Measurements from ENCODE around the gene AGAP1.

The AGAP1 gene

DNA sequence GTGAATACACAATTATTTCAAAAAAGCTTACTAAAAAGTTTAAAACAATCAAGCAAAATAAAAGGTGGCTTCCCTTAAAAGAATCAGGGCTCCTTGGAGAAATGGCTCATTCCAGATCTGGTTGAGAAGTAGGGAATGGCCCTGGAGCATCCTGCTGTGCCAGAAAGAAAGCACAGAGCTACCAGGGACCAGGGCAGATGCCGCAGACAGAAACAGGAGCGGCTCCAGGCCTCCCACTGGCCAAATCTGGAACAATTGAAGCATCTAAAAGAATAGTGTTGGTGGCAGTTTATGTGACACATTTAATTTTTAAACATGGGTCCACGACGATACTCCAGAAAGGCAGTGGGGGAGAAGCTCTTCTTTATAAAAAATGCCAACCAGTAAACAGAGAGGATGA lies 598.9 kb downstream of the AGAP1 start:
- no peak for DNase-seq

DNA sequence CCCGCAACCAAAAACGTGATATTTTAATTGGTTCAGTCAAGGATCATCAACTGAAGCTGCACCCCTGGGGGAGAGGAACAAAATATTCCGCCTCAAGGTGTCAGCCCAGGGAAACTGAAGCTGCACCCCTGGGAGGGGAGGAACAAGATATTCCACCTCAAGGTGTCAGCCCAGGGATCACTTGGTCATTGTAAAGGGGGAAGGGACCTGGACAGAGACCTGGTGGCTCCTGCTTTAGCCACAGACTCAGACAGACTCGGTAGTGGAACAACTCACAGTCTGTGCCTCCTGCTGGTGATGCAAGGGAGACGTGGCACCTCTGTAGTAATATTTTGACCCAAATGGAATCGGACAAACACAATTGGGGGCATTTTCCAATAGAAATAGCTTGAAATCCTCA lies 599.3 kb downstream of the AGAP1 start:
- DNase-seq: no peak

DNA sequence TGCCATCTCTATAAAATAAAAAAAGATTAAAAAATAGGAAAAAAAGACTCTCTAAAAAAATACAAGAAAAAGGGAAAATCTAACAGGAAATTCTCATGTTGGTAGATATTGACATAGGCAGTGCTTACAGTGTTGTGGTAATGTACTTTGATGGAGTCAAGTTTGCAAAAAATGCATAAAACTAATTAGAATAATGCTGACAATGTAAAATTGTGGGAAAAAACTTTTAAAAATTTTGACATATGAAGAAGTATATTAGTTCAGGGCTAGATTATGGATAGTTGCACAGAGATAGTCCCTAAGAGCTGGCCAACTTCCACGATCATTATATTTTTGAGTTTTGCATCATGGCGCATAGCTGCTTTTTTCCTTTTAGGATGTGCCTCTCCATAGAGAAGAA lies 601.7 kb downstream of the AGAP1 start:
- no peak for DNase-seq

GRCh38 chr2:236101311-236101950 lies 607.6 kb downstream of the AGAP1 start:
- no peak for DNase-seq

GRCh38 chr2:236102971-236103370 lies 609.1 kb downstream of the AGAP1 start:
- no peak for DNase-seq

GRCh38 chr2:236103981-236104380 lies 610.1 kb downstream of the AGAP1 start:
- no peak for DNase-seq

DNA sequence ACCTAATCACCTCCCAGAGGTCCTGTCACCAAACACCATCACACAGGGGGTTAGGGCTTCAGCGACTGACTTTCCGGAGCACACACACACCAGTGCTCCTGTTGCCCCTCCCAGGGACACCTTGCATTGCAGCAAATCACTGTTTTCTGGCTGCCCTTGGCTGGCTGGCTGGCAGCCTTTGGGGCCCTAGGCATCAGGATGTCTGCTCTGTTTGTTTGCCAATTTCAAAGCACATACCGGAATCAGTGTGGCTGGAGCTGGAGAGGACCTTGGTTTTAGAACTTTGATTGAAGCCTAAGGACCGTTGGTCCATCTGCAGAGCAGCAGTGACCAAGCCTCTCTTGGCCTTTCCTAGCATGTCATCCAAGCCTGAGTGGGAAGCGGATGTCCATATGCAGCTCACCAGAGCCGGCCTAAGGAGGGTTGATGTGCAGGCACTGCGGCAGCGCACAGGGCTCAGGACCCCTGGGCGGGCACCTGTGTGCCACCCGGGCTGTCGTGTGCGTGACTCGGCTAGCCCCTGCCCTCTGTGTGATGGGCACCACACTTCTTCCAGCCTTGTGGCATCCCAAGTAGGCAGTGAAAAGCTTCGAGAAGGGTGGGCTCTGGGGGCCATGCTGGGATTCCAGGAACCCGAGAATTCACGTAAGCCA lies 612.2 kb downstream of the AGAP1 start:
- DNase-seq: no peak

GRCh38 chr2:236106761-236107160 lies 612.9 kb downstream of the AGAP1 start:
- no peak for DNase-seq

GRCh38 chr2:236107536-236107935 lies 613.7 kb downstream of the AGAP1 start:
- DNase-seq: no peak

DNA sequence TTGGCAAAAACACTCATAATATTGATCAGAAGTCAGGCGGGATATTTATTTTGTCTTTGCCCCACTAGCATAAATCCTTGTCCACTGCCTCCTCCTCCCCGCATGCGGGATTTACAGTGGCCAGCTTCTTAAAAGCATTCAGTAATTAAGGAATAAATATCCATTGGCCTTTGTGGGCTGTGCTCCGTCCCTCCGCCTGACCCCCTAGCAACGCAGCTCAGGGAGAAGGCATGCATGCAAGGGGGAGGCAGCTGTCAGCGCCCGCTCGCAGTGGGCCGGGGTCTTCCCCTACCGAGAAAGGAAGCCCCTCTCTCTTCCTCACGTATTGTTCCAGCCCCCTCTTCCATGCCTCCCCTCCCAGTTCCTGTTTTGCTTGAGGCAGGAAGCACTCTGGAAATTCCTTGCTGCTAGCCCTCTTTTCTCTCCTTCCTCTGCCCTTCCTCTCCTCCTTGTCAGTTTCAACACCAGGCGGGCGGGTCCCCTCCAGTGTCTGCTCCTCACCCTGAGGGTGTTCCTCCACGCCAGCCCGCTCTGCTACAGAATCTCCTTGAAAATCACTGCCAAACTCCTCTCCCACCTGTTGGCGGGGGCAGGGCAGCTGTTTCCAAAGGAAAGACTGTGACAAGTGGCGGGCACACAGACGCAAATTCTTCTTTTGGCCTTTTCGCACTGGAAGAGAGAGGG lies 614.2 kb downstream of the AGAP1 start:
- DNase-seq: no peak

DNA sequence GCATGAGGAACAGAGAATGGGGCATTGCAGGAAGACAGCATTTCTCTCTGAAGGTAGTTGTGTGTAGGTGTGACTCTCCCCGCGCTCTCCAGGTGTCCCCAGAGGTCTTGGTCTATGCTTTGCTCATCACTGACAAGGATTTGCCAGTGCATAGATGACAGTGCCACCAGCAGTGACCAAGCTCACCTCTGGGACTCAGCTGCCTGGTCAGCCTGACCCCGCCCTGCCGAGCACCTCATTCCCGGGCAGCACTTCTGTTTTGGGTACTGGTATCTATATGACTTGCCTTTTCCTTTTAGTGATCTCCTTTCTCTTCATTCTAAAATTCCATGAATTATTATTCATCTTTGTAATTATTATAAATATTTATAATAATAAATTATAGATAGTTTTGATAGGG lies 615.2 kb downstream of the AGAP1 start:
- DNase-seq: no peak

GRCh38 chr2:236109473-236109872 lies 615.6 kb downstream of the AGAP1 start:
- no peak for DNase-seq

- DNase-seq: no peak
These were observed 618.6 kb downstream of the AGAP1 start for GRCh38 chr2:236112466-236112865.

DNA sequence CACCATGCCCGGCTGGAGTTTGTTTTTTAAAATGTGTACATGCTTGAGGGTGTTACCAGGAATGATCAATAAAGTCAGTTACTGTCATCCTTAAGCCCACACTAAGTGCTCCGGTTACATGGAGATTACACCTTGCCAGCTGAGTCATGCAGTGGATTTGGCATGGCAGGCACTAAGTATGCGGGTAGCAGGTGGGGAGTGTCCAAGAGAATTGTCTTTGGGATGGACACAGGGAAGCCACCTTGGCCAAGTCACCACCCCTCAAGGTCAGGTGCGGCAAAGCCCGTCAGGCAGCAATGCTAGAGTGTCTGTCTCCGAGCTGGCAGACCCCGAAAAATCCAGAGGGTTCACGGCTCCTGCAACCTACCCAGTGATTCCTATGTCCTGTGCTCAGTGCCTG lies 619.6 kb downstream of the AGAP1 start:
- no peak for DNase-seq

DNA sequence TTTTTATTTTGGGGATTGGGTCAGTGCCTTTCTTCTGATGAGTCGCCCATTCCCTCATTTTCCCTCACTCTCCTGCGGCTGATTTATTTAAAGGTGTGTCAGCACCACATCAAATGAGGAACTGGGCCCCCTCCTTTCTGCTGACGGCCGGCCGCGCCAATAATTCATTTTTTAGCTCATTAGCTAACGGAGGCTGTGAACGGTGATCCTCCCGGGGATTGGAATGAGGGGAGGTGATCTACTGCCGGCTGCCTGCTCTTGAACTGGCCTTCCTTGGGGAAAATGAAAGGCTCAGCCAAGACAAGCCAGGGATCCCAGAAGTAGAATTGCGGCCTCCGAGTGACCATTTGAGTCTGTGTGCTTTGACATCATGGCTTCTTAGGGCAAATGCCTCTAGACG lies 620.1 kb downstream of the AGAP1 start:
- DNase-seq: no peak

- DNase-seq: no peak
These were observed 621.1 kb downstream of the AGAP1 start for GRCh38 chr2:236114959-236115358.

DNA sequence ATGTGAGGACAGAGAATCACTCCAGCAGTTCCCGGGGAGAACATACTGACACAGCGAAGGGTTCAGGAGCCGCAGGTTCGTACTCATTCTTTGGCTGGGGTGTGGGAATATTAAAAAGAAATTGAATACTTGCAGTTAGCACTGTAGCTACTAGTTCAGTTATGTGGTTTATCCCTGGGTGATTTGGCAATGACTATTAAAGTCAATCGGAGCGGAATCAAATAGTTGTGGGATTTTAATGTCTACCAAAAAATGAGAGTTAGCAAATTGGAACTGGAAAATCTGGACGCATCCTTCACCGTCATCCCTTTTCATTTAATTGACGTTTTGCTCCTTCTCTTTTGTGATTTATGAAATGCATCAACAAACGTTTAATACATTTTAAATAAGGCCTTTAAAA lies 623.6 kb downstream of the AGAP1 start:
- no peak for DNase-seq

GRCh38 chr2:236117861-236118269 lies 624.0 kb downstream of the AGAP1 start:
- no peak for DNase-seq

DNA sequence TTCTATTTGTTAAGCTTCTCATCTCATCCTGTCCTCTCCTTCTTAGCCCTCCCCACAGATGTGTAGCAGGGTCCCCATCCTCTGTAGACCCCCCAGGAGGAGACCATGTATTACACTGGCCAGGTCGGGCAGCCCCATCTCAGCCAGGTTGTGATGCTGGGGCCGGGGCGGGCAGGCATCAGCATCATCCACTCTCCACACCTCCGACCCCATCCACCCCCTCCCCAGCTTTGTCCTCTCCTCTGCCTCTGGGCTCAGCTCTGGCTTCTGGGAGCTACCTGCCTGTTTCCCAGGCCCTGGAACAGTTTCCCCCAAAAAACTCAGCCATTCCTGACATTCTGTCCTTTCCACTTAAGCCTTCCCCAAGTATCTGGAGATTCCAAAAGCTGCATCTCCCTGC lies 625.2 kb downstream of the AGAP1 start:
- no peak for DNase-seq

- no peak for DNase-seq
These were observed 625.6 kb downstream of the AGAP1 start for GRCh38 chr2:236119476-236119875.

- DNase-seq: no peak
These were observed 626.3 kb downstream of the AGAP1 start for GRCh38 chr2:236120141-236120601.

GRCh38 chr2:236120829-236121228 lies 627.0 kb downstream of the AGAP1 start:
- no peak for DNase-seq

GRCh38 chr2:236121546-236121945 lies 627.7 kb downstream of the AGAP1 start:
- DNase-seq: no peak

DNA sequence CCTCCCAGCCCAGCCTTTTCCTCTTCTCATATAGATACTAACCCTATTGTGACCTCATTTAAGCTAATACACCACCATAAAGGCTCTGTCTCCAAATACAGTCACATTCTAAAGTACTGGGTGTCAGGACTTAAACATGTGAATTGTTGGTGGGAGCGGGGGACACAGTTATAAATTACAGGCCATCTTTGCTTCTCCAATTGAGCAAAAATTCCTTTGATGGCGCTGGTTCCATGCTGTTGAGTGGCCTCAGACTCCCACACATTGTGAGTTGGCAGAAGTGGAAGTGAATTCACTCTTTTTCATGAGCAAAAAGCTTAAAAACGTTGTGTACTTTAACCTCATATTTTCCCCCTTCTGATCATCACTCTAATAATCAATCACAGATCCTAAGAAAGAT lies 628.4 kb downstream of the AGAP1 start:
- no peak for DNase-seq
